ENCODE data around the gene FSTL3. TPM values are rescaled to one million over a fixed set of nuclear protein-coding genes. Genes with fewer than 3 reads are reported as not detected.
A peak's percentile ranks its signal among the peaks of the same experiment; 100 is the strongest.
"Not testable (repeated sequence)": the region's sequence is repeated elsewhere in the genome, so short reads cannot be mapped to it uniquely, and the experiment has no call there.

FSTL3 gene
- total RNA-seq, 2 donors from 2014 or later: 69.3 to 241 TPM

GRCh38 chr19:725461-726089, 49.4 kb downstream of the FSTL3 start:
- no peaks in the 10 kb centered on the region for H3K36me3 ChIP-seq
- TF ChIP-seq POLR2A (IDR thresholded peaks at IDR 0.05) (no peak), CTCF (IDR thresholded peaks at IDR 0.05) (no peak), POLR2AphosphoS5 (IDR thresholded peaks at IDR 0.05) (no peak)
- intact Hi-C loops (cut with DNase I): no loop called here
- no peak overlapping the region for H3K27ac ChIP-seq
- no peak overlapping the region for H3K4me3 ChIP-seq
- no peaks in the 10 kb centered on the region for H3K27me3 ChIP-seq (replicated peaks; ENCODE audit: insufficient read depth)
- no peak for DNase-seq (ENCODE audit: low spot score)
- no peaks in the 10 kb centered on the region for H3K4me1 ChIP-seq (replicated peaks)
- H3K9me3 ChIP-seq: no peaks in the 10 kb centered on the region
- 88% methylated on average over 13 of the region's 13 CpGs for WGBS

DNA sequence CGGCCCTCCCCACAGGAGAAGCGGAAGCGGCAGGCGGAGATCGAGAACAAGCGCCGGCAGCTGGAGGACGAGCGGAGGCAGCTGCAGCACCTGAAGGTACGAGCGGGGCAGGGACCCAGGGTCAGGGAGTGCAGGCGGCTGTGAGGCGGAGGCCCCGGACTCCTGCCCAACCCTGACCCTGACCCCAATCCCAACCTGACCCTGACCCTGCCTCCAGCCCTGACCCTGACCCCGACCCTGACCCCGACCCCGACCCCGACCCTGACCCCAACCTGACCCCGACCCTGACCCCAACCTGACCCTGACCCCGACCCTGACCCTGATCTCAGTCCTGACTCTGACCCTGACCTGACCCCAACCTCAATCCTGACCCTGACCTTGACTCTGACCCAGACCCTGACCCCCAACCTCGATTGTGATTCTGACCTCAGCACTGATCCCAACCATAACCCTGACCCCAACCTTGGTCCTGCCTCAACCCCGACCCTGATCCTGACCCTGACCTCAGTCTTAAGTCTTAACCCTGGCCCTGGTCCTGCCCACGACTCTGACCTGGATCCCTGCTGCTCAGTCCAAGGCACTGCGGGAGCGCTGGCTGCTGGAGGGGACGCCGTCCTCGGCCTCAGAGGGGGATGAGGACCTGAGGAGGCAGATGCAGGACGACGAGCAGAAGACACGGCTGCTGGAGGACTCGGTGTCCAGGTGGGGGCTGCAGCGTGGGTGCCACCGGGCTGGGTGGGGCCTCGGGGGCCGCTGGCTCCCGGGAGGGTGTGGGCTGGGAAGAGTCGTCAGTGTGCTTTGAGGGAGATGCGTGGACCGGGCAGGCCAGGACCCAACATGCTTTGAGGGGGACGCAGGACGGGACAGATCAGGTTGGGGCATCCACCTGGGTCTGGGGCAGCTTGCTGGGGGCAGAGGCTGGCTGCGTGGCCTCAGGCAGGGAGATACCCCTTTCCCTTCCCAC, 51.1 kb downstream of the FSTL3 start:
- no peaks in the 10 kb centered on the region for H3K27me3 ChIP-seq (replicated peaks; ENCODE audit: insufficient read depth)
- intact Hi-C loops (cut with DNase I): no loop called here
- H3K36me3 ChIP-seq: no peaks in the 10 kb centered on the region
- no peaks in the 10 kb centered on the region for H3K9me3 ChIP-seq
- peak overlapping the region in 1 of 2 donors; percentile 38 for H3K27ac ChIP-seq
- no peak overlapping the region for H3K4me3 ChIP-seq
- H3K4me1 ChIP-seq (replicated peaks): no peaks in the 10 kb centered on the region
- no peak for TF ChIP-seq POLR2A (IDR thresholded peaks at IDR 0.05)
- no peak for TF ChIP-seq CTCF (IDR thresholded peaks at IDR 0.05)
- TF ChIP-seq POLR2AphosphoS5 (IDR thresholded peaks at IDR 0.05): no peak
- WGBS: 84% methylated on average over 43 of the region's 43 CpGs
- no peak for DNase-seq (ENCODE audit: low spot score)

GRCh38 chr19:728011-728410, 51.8 kb downstream of the FSTL3 start:
- no peaks in the 10 kb centered on the region for H3K9me3 ChIP-seq
- DNase-seq (ENCODE audit: low spot score): no peak
- H3K27ac ChIP-seq: peak overlapping the region in 1 of 2 donors; percentile 38
- TF ChIP-seq POLR2AphosphoS5 (IDR thresholded peaks at IDR 0.05) (peak; percentile 5), POLR2A (IDR thresholded peaks at IDR 0.05) (no peak)
- no peaks in the 10 kb centered on the region for H3K36me3 ChIP-seq
- H3K27me3 ChIP-seq (replicated peaks; ENCODE audit: insufficient read depth): no peaks in the 10 kb centered on the region
- no peak overlapping the region for H3K4me3 ChIP-seq
- no peaks in the 10 kb centered on the region for H3K4me1 ChIP-seq (replicated peaks)
- intact Hi-C loops (cut with DNase I): no loop called here
- 70% methylated on average over 26 of the region's 26 CpGs for WGBS

DNA sequence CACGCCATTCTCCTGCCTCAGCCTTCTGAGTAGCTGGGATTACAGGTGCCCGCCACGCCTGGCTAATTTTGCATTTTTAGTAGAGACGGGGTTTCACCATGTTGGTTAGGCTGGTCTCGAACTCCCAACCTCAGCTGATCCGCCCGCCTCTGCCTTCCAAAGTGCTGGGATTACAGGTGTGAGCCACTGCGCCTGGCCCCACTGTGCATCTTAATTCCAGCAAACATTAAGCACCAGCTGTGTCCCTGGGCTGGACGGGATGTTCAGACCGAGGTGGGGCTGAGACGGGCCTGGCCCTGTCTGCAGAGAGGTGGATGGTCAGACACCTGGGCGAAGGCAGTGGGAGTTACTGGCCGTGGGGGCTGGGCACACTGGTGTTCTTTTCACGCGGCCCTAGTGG, 53.4 kb downstream of the FSTL3 start:
- H3K36me3 ChIP-seq; intact Hi-C loops (cut with DNase I): not testable (repeated sequence)
- 90% methylated on average over 15 of the region's 15 CpGs for WGBS

DNA sequence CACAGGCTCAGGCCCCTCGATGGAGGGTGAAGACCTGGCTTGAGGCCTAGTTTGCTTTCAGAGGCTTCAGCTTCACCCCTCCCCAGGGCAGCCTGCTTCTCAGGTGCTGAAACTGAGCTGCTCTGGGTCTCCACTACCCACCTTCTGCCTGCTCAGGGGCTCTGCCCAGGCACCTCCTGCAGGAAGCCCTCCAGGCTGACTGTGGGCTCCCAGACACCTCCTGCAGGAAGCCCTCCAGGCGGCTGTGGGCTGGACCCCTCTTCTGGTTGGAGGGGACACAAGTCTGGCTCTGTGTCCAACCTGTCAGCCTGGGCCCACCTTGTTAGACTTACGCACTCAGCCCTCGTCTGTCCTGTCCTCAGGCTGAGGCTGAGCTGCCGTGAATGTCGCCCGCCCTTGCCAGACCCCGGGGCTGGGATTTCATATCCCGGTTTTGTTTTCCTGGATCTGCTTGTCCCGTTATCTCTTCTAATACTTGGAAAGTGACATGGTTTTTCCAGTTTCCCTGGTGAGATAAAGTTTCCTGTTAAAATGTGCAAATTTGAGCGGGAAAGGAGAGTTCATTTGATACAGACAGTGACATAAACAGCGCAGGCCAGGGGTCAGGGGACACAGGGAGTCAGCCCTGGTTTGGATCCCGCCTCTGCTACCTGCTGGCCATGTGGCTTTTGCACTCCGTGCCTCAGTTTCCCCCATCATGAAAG, 53.9 kb downstream of the FSTL3 start:
- no peak for DNase-seq (ENCODE audit: low spot score)
- TF ChIP-seq POLR2A (IDR thresholded peaks at IDR 0.05) (no peak), POLR2AphosphoS5 (IDR thresholded peaks at IDR 0.05) (no peak), CTCF (IDR thresholded peaks at IDR 0.05) (no peak)
- Histone ChIP-seq H3K4me1 (replicated peaks) (no peaks in the 10 kb centered on the region), H3K9me3 (no peaks in the 10 kb centered on the region), H3K36me3 (no peaks in the 10 kb centered on the region), H3K27ac (no peak overlapping the region), H3K4me3 (no peak overlapping the region), H3K27me3 (replicated peaks; ENCODE audit: insufficient read depth) (no peaks in the 10 kb centered on the region)
- 67% methylated on average over 14 of the region's 14 CpGs for WGBS
- intact Hi-C loops (cut with DNase I): no loop called here

More for the DNA sequence above, 53.4 kb downstream of the FSTL3 start:
- H3K27ac ChIP-seq; H3K4me1 ChIP-seq (replicated peaks); H3K9me3 ChIP-seq; H3K4me3 ChIP-seq; H3K27me3 ChIP-seq (replicated peaks; ENCODE audit: insufficient read depth); DNase-seq (ENCODE audit: low spot score): not testable (repeated sequence)
